GM10248 (cell line): Measurements from ENCODE around the gene NUMA1.
A peak's percentile ranks its signal among the peaks of the same experiment; 100 is the strongest.

Source experiments
- CTCF ChIA-PET: fragments of 300-600 bp; sonication (Branson Sonifier 250); formaldehyde crosslinking; extraction: SDS; loops from one replicate; lab custom pipeline; 2021; ENCODE audit warnings: antibody characterized with exemption; lab: Yijun Ruan, JAX
- POLR2A ChIA-PET: fragments of 350-650 bp; sonication (Branson Sonifier 250); formaldehyde crosslinking; extraction: SDS; loops from one replicate; lab custom pipeline; 2020; ENCODE audit warnings: antibody characterized with exemption; lab: Yijun Ruan, JAX
- DNase-seq: peaks from one replicate; pipeline ENCODE4 v3.0.0; 2012; ENCODE audit errors: extremely low spot score
- TF ChIP-seq, protein P1 (sequence below): IDR thresholded peaks from 2 replicates; pipeline ENCODE4 v1.5.1; 2012; ENCODE audit warnings: mild to moderate bottlenecking, low read depth; ENCODE audit errors: extremely low read depth, missing control alignments, control extremely low read depth

The NUMA1 gene

DNA sequence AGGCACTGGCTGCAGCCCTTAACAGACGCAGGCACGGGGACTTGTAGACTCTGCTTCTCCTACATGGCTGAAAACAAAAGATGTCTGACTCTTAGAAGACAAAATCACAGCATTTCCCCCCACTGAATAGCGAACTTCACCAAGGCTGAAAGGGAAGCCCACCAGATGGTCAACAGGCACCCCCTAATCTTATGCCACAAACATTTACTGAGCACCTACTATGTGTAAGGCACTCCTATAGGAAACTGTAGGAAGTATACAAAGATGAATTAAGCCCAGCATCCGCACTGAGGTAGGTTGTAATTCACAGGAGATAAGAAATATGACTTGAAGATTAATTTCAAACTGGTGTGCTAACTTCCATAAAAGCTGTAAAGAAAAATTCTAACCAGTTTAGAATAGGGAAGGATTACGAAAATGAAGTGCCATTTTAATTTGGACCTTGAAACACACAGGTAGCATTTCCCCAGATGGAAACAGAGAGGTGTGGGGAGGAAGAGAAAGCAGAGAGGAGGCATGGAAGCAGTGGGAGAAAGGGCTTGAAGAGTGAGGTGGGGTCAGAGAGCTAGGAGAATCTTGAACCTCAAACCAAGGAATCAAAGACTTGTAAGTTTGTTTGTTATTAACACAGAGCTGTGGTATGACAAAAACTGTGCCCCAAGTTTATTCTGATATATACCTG is 38.1 kb downstream of the NUMA1 start:
- POLR2A ChIA-PET = no interaction called here
- CTCF ChIA-PET = interaction anchor here (1.2 to 14.3 kb wide), 4 partner anchors 9 to 392 kb away, joined by 3 to 159 read pairs (median 10); partner anchors contain the start of gene CLPB
- no peak for DNase-seq
- TF ChIP-seq, protein P1, sequence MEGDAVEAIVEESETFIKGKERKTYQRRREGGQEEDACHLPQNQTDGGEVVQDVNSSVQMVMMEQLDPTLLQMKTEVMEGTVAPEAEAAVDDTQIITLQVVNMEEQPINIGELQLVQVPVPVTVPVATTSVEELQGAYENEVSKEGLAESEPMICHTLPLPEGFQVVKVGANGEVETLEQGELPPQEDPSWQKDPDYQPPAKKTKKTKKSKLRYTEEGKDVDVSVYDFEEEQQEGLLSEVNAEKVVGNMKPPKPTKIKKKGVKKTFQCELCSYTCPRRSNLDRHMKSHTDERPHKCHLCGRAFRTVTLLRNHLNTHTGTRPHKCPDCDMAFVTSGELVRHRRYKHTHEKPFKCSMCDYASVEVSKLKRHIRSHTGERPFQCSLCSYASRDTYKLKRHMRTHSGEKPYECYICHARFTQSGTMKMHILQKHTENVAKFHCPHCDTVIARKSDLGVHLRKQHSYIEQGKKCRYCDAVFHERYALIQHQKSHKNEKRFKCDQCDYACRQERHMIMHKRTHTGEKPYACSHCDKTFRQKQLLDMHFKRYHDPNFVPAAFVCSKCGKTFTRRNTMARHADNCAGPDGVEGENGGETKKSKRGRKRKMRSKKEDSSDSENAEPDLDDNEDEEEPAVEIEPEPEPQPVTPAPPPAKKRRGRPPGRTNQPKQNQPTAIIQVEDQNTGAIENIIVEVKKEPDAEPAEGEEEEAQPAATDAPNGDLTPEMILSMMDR = no peak

DNA sequence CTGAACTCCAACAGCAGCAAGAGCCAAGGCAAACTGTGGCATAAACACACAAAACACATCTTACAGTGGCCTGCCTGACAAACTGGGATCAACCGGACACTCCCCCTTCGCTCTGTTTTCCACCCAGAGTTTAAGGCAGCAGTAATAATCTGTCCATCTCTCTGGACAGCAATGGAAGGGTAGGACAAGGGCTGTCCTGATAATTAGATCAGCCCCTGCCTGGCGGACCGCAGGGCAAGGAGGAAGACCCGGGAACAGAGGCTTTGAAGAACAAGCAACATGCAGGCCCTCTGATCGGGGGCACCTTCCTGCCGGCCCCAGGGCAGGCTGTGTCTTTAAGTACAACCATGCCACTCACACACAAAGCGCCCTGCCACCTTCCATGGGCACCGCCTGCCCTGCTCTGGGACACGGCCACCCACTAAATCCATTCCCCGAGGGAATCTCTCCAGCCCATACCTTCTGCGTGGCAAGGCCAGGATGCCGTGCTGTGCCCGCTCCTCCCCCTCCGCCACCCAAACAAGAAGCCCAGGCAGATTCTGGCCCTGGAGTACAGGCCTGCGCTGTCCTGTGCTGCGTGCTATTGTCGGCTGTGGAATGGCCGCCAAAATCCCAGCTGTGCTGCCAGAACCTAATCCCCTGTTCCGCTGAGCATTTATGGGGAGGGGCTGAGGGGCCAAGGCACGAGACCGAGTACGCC is 38.8 kb downstream of the NUMA1 start:
- ChIA-PET CTCF (interaction anchor here (1.0 to 14.3 kb wide), 6 partner anchors 8 to 390 kb away, joined by 4 to 159 read pairs (median 8); no protein-coding TSS in a partner anchor), POLR2A (no interaction called here)
- peak; percentile 38 for DNase-seq
- TF ChIP-seq, protein P1 = no peak

DNA sequence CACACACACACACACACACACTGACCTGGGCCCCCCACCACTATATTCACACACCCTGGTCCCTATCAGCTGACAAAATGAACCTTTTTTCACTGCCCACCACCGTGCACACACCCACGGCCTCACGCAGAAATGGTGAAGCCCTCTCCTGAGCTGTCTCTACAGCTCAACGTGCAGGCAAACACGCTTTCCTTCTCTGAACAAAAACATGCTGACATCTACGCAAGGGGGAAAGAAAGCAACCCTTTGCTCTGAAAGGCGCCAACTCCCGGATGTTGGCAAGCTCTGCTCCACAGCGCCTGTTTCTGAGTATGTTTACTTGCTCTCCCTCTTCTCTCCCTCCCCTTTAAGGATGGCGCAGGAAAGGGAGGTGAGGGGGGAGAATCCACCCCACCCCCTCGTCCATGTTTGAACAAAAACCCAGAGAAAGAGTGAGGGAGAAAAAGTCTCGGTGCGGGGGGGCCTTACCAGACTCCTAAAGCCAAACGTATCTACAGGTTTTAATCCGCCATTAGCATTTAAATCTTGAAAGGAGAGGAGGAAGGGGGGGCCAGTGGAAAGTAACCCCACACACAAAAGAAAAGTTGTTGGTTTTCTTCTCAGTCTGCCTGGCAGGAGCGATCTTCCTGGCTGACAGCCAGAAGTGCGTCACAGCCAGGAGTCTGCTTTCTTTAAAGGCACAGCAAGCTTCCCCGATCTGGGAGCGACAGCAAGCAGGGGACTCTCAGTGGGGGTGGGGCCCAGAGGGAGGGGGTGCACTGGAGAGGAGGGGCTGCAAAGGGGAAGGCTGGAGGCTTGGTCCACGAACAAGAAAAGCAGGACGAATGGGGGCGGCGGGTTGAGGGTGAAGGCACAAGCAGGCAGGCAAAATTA is 39.6 kb downstream of the NUMA1 start:
- POLR2A ChIA-PET = interaction anchor here (0.7 kb wide), 2 partner anchors 28 to 46 kb away, joined by 3 to 4 read pairs; no protein-coding TSS in a partner anchor
- CTCF ChIA-PET = interaction anchor here (0.7 to 14.3 kb wide), 8 partner anchors 8 to 391 kb away, joined by 3 to 159 read pairs (median 8); no protein-coding TSS in a partner anchor
- TF ChIP-seq, protein P1 = no peak
- peak; percentile 65 for DNase-seq

DNA sequence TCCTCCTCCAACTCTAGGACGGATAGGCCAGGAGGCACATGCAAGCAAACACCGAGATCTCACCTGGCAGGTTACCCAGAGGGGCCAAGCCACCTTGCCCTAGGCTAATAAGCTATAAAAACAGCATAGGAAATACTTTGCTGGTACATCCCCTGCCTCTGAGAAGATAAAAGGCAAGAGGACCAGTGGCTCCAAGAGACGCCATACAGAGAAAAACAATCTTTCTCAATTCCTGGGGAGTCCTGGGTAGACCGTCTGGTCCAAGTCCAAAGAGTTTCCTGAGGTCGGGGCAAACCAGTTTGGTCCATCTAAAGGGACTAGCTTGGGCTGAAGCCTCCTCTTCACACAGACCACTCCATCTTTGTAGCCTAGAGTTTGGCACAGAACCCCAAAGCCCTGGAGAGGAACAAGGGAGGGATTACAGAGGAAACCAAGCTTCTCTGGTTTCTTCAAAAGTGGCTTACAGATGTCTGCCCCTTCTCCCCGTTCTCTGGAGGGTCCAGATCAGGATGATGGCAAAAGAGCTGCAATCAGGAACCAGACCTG is 40.4 kb downstream of the NUMA1 start:
- TF ChIP-seq, protein P1 = no peak
- no peak for DNase-seq
- CTCF ChIA-PET = interaction anchor here (1.3 to 14.3 kb wide), 10 partner anchors 9 to 105 kb away, joined by 3 to 159 read pairs (median 8); no protein-coding TSS in a partner anchor
- POLR2A ChIA-PET = interaction anchor here (0.7 to 1.6 kb wide), 2 partner anchors 24 to 45 kb away, joined by 3 to 4 read pairs; no protein-coding TSS in a partner anchor

DNA sequence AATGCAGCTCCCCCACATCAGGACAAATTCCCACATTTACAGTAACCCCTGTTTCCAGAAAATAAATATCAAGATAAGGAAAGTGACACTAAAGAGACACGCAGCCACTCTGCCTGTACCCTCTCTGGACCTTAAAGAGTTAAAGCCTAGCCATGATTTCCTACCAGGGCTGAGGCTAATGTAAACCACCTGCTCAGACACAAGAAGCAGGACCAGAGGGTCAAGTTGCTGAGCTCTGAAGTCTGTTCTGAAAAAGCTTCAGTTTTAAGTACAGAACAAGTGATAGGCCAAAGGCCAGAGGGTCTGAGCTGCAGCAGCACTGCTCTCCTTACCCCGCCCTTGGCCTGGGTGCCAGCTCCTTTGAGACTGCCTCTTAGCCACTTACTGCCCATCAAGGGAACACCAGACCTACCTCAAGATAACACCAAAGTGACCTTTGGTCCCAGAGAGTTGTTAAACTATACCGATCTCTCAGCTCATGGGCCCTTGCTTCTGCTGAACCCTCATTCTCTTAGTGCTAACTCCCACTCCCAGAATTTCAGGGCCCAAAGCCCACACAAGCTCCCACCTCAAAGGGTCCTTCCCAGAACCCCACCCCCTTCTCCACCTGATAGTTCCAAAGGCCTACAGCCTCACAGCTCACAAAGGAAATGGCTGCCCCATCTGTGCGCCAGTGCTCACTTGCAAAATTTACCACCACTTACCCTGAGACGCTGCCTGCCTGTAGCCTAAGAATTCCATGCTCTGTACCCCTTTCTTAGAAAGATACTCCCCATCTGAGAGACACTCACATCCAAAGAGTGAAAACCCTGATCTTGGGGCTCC is 41.1 kb downstream of the NUMA1 start:
- TF ChIP-seq, protein P1 = no peak
- POLR2A ChIA-PET = interaction anchor here (0.5 to 1.6 kb wide), 3 partner anchors 9 to 23 kb away, joined by 3 read pairs; no protein-coding TSS in a partner anchor
- no peak for DNase-seq
- CTCF ChIA-PET = interaction anchor here (0.8 to 14.3 kb wide), 13 partner anchors 8 to 105 kb away, joined by 3 to 159 read pairs (median 6); no protein-coding TSS in a partner anchor
